ENCODE results near the gene NXPE1. TPM values are rescaled to one million over a fixed set of nuclear protein-coding genes. Genes with fewer than 3 reads are reported as not detected.

The NXPE1 gene
- total RNA-seq, 1 experiment from 2014 or later = not detected

- TF ChIP-seq EGR1 (IDR thresholded peaks at IDR 0.05; ENCODE audit: low read depth) = no peak
- no peak for TF ChIP-seq SIN3A (IDR thresholded peaks at IDR 0.05; ENCODE audit: low read depth)
- no peak for TF ChIP-seq ATF3 (IDR thresholded peaks at IDR 0.05)
- TF ChIP-seq SRF (IDR thresholded peaks at IDR 0.05; ENCODE audit: low read depth) = no peak
- TF ChIP-seq, protein P1, sequence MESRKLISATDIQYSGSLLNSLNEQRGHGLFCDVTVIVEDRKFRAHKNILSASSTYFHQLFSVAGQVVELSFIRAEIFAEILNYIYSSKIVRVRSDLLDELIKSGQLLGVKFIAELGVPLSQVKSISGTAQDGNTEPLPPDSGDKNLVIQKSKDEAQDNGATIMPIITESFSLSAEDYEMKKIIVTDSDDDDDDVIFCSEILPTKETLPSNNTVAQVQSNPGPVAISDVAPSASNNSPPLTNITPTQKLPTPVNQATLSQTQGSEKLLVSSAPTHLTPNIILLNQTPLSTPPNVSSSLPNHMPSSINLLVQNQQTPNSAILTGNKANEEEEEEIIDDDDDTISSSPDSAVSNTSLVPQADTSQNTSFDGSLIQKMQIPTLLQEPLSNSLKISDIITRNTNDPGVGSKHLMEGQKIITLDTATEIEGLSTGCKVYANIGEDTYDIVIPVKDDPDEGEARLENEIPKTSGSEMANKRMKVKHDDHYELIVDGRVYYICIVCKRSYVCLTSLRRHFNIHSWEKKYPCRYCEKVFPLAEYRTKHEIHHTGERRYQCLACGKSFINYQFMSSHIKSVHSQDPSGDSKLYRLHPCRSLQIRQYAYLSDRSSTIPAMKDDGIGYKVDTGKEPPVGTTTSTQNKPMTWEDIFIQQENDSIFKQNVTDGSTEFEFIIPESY (IDR thresholded peaks at IDR 0.05; ENCODE audit: extremely low read depth, insufficient replicate concordance, low read length) = no peak
- TF ChIP-seq CBX3 (IDR thresholded peaks at IDR 0.05; ENCODE audit: low read depth) = no peak
- no peak for TF ChIP-seq EZH2phosphoT487 (IDR thresholded peaks at IDR 0.05; ENCODE audit: borderline replicate concordance)
- no peak for TF ChIP-seq JUND (IDR thresholded peaks at IDR 0.05)
- TF ChIP-seq CTCF (IDR thresholded peaks at IDR 0.05 in 2 of 3, conservative IDR thresholded peaks at IDR 0.05 in 1 of 3; ENCODE audit: borderline replicate concordance in 1 of 3, insufficient read depth in 1 of 3, low read depth in 2 of 3, low read length in 2 of 3) = no peak
- TF ChIP-seq, protein P2, sequence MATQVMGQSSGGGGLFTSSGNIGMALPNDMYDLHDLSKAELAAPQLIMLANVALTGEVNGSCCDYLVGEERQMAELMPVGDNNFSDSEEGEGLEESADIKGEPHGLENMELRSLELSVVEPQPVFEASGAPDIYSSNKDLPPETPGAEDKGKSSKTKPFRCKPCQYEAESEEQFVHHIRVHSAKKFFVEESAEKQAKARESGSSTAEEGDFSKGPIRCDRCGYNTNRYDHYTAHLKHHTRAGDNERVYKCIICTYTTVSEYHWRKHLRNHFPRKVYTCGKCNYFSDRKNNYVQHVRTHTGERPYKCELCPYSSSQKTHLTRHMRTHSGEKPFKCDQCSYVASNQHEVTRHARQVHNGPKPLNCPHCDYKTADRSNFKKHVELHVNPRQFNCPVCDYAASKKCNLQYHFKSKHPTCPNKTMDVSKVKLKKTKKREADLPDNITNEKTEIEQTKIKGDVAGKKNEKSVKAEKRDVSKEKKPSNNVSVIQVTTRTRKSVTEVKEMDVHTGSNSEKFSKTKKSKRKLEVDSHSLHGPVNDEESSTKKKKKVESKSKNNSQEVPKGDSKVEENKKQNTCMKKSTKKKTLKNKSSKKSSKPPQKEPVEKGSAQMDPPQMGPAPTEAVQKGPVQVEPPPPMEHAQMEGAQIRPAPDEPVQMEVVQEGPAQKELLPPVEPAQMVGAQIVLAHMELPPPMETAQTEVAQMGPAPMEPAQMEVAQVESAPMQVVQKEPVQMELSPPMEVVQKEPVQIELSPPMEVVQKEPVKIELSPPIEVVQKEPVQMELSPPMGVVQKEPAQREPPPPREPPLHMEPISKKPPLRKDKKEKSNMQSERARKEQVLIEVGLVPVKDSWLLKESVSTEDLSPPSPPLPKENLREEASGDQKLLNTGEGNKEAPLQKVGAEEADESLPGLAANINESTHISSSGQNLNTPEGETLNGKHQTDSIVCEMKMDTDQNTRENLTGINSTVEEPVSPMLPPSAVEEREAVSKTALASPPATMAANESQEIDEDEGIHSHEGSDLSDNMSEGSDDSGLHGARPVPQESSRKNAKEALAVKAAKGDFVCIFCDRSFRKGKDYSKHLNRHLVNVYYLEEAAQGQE (IDR thresholded peaks at IDR 0.05; ENCODE audit: low read depth) = no peak
- TF ChIP-seq POLR2AphosphoS5 (IDR thresholded peaks at IDR 0.05; ENCODE audit: low read depth, low read length) = no peak
- TF ChIP-seq POLR2A (IDR thresholded peaks at IDR 0.05; ENCODE audit: borderline replicate concordance, extremely low read depth, insufficient read depth, insufficient read length) = no peak
- TF ChIP-seq RAD21 (IDR thresholded peaks at IDR 0.05; ENCODE audit: low read depth) = no peak
- no peak for TF ChIP-seq TCF7L2 (IDR thresholded peaks at IDR 0.05; ENCODE audit: borderline replicate concordance, extremely low read depth, insufficient read depth, insufficient read length)
- TF ChIP-seq ZFX (IDR thresholded peaks at IDR 0.05) = no peak
- TF ChIP-seq FOSL1 (IDR thresholded peaks at IDR 0.05; ENCODE audit: low read depth) = no peak
- TF ChIP-seq, protein P3, sequence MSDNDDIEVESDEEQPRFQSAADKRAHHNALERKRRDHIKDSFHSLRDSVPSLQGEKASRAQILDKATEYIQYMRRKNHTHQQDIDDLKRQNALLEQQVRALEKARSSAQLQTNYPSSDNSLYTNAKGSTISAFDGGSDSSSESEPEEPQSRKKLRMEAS (IDR thresholded peaks at IDR 0.05) = no peak
- no peak for TF ChIP-seq ELF1 (IDR thresholded peaks at IDR 0.05; ENCODE audit: borderline replicate concordance, low read depth)
- no peak for TF ChIP-seq SP1 (IDR thresholded peaks at IDR 0.05; ENCODE audit: low read depth)
- no peak for TF ChIP-seq EZH2 (IDR thresholded peaks at IDR 0.05)
- Histone ChIP-seq H3K4me1 (ENCODE audit: control insufficient read depth in 1 of 2, insufficient read depth in 2 of 2, low read length in 2 of 2) (no peaks in the 10 kb centered on the region), H3K4me3 (replicated peaks in 1 of 2; ENCODE audit: low read depth in 1 of 2, low read length in 2 of 2) (no peak overlapping the region), H3K36me3 (ENCODE audit: control insufficient read depth in 1 of 2, insufficient read depth in 2 of 2, low read length in 2 of 2) (no peaks in the 10 kb centered on the region), H4K20me1 (ENCODE audit: insufficient read depth) (no peaks in the 10 kb centered on the region), H3K9me3 (ENCODE audit: control insufficient read depth in 1 of 2, insufficient read depth in 1 of 2, low read depth in 1 of 2, low read length in 2 of 2) (no peaks in the 10 kb centered on the region; a peak in 2 of 4 replicates), H3K9me2 (ENCODE audit: insufficient read depth) (no peaks in the 10 kb centered on the region), H3K79me2 (ENCODE audit: insufficient read depth, low read length) (no peaks in the 10 kb centered on the region), H3K27me3 (ENCODE audit: insufficient read depth, low read length) (no peaks in the 10 kb centered on the region), H3K27ac (ENCODE audit: low read depth, low read length) (no peak overlapping the region), H3K4me2 (ENCODE audit: low read length) (no peak overlapping the region), H3K9ac (ENCODE audit: low read length) (no peak overlapping the region), H2AFZ (ENCODE audit: low read depth, low read length, poor library complexity, severe bottlenecking) (no peak overlapping the region)
- no peak for ATAC-seq
- CTCF ChIA-PET = no interaction called here
- RAD21 ChIA-PET (ENCODE audit: low non-redundant PET in 1 of 2, low total read pairs in 2 of 2, uncharacterized antibody in 2 of 2, unreplicated experiment in 2 of 2) = no interaction called here
- intact Hi-C loops (cut with micrococcal nuclease) = no loop called here
- POLR2A ChIA-PET = no interaction called here
- no peak for DNase-seq (ENCODE audit: low read depth, low spot score)
- no TSS peak for BruUV-seq (replicated peaks)
Measured at GRCh38 chr11:114598461-114598860, 38.8 kb upstream of the NXPE1 start.
